Smooth muscle cell (in vitro differentiated cells): Measurements from ENCODE around the gene XYLT1. TPM values are rescaled to one million over a fixed set of nuclear protein-coding genes. Genes with fewer than 3 reads are reported as not detected.

ENCODE experiments used
- DNase-seq: peaks from one replicate; lab custom pipeline; 2025; ENCODE audit not compliant: unreplicated experiment; lab: John Stamatoyannopoulos, UW
- H2AFZ ChIP-seq: fragments of 200-600 bp; sonication (generic); 2 replicates; pipeline ENCODE4 v1.6.0; 2016; ENCODE audit warnings: antibody characterized with exemption, low read depth, mild to moderate bottlenecking
- H3F3A ChIP-seq: fragments of 200-600 bp; sonication (generic); 2 replicates; pipeline ENCODE4 v1.6.0; 2017; ENCODE audit warnings: antibody characterized with exemption, low read depth
- H3K27ac ChIP-seq: fragments of 200-600 bp; sonication (generic); 2 replicates; pipeline ENCODE4 v1.5.1; 2016; ENCODE audit warnings: low read depth, mild to moderate bottlenecking
- H3K27me3 ChIP-seq: fragments of 200-600 bp; sonication (generic); 2 replicates; pipeline ENCODE4 v1.6.1; 2016; ENCODE audit warnings: low read depth, mild to moderate bottlenecking
- H3K36me3 ChIP-seq: fragments of 200-600 bp; sonication (generic); 2 replicates; pipeline ENCODE4 v1.5.1; 2016; ENCODE audit warnings: low read depth
- H3K4me1 ChIP-seq: fragments of 200-600 bp; sonication (generic); 2 replicates; pipeline ENCODE4 v1.5.1; 2016; ENCODE audit warnings: low read depth
- H3K4me2 ChIP-seq: fragments of 200-600 bp; sonication (generic); 2 replicates; pipeline ENCODE4 v1.6.0; 2016; ENCODE audit warnings: mild to moderate bottlenecking
- H3K4me3 ChIP-seq: fragments of 200-600 bp; sonication (generic); 2 replicates; pipeline ENCODE4 v1.5.1; 2016; ENCODE audit warnings: mild to moderate bottlenecking
- H3K79me2 ChIP-seq: fragments of 200-600 bp; sonication (generic); 2 replicates; pipeline ENCODE4 v1.6.0; 2016; ENCODE audit warnings: low read depth, mild to moderate bottlenecking
- H3K9ac ChIP-seq: fragments of 200-600 bp; sonication (generic); 2 replicates; pipeline ENCODE4 v1.6.0; 2016; ENCODE audit warnings: low read depth
- H3K9me3 ChIP-seq: fragments of 200-600 bp; sonication (generic); replicated peaks from 2 replicates; pipeline ENCODE4 v1.5.1; 2016; ENCODE audit warnings: low read depth
- H4K20me1 ChIP-seq: fragments of 200-600 bp; sonication (generic); 2 replicates; pipeline ENCODE4 v1.6.0; 2016; ENCODE audit warnings: low read depth
- CTCF ChIP-seq: fragments of 200-600 bp; sonication (generic); IDR thresholded peaks from 2 replicates; pipeline ENCODE4 v1.5.1; 2017; ENCODE audit warnings: borderline replicate concordance, mild to moderate bottlenecking, antibody characterized with exemption; ENCODE audit not compliant: insufficient read depth, poor library complexity, severe bottlenecking
- WGBS: methylation state at CpG from one replicate; pipeline ENCODE4 v1.1.7; 2016; ENCODE audit warnings: low lambda C conversion rate; 5-methylcytosine and 5-hydroxymethylcytosine counted together
- polyA plus RNA-seq: library from polyadenylated mRNA; unstranded; fragments of >200 nt; fragmentation: Nextera tagmentation; extraction: Ambion mirVana; gene quantifications from 2 replicates; pipeline ENCODE4 v1.2.1, GENCODE V29; 2016
- total RNA-seq: library from RNA; depleted of rRNA; stranded (reverse); fragments of >200 nt; gene quantifications from 2 replicates; pipeline ENCODE4 v1.2.3, GENCODE V29; 2014

Gene XYLT1
- total and polyA plus RNA-seq, 2 experiments from 2014 or later: 9.5 to 19.9 TPM

- Histone ChIP-seq H3K4me3 (no peak overlapping the region), H3K36me3 (no peaks in the 10 kb centered on the region), H2AFZ (no peak overlapping the region), H3K4me1 (peaks cover 16% of the 10 kb centered on the region), H3K9ac (no peak overlapping the region), H4K20me1 (peaks cover 92% of the 10 kb centered on the region), H3K27me3 (no peaks in the 10 kb centered on the region), H3K79me2 (peaks cover 54% of the 10 kb centered on the region), H3K9me3 (no peaks in the 10 kb centered on the region), H3K27ac (no peak overlapping the region), H3K4me2 (no peak overlapping the region), H3F3A (no peaks in the 10 kb centered on the region)
- no peak for DNase-seq
- no peak for TF ChIP-seq CTCF
- WGBS: 100% methylated on average over 2 of the region's 2 CpGs
Observed at GRCh38 chr16:17463335-17463734, 7.4 kb downstream of the XYLT1 start.

- Histone ChIP-seq H3K27me3 (no peaks in the 10 kb centered on the region), H3K4me2 (no peak overlapping the region), H3K79me2 (peaks cover 54% of the 10 kb centered on the region), H3K9ac (no peak overlapping the region), H3K4me3 (no peak overlapping the region), H4K20me1 (peaks cover 92% of the 10 kb centered on the region), H3F3A (no peaks in the 10 kb centered on the region), H3K9me3 (no peaks in the 10 kb centered on the region), H2AFZ (no peak overlapping the region), H3K4me1 (peaks cover 9% of the 10 kb centered on the region), H3K36me3 (no peaks in the 10 kb centered on the region), H3K27ac (no peak overlapping the region)
- DNase-seq: no peak
- TF ChIP-seq CTCF: no peak
- WGBS: 94% methylated on average over 13 of the region's 13 CpGs
Observed at GRCh38 chr16:17461951-17462729, 8.6 kb downstream of the XYLT1 start.

DNA sequence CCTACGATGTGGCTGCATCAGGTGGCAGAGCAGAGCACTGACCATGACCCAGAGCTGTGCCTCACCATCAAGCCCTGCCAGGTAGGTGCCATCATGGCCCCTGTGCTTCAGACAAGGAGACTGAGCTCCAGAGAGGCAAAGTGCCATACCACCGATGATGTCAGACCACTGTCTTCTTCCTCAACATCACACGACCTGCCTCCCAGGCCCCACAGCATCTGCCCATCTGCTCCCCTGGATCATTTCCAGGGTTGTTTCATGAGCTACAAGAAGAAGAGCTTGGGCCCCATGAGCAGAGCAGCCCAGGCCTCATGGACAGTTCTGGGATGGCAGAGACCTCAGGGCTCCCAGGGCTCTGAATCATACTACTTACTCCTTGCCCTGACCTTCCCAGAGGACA is 9.9 kb downstream of the XYLT1 start:
- Histone ChIP-seq H3K4me2 (no peak overlapping the region), H3K9me3 (no peaks in the 10 kb centered on the region), H3K4me3 (no peak overlapping the region), H4K20me1 (peaks cover 92% of the 10 kb centered on the region), H3F3A (no peaks in the 10 kb centered on the region), H3K36me3 (no peaks in the 10 kb centered on the region), H2AFZ (no peak overlapping the region), H3K4me1 (no peaks in the 10 kb centered on the region), H3K27me3 (no peaks in the 10 kb centered on the region), H3K9ac (no peak overlapping the region), H3K79me2 (peaks cover 47% of the 10 kb centered on the region), H3K27ac (no peak overlapping the region)
- WGBS: 95% methylated on average over 3 of the region's 3 CpGs
- no peak for TF ChIP-seq CTCF
- no peak for DNase-seq
